DND-41 (cell line): Measurements from ENCODE around the gene MYRIP.

ENCODE experiments used
- ATAC-seq: fragments of 200-7000 bp; cut with Tn5 transposase; 3 replicates; pipeline ENCODE4 v1.9.1; 2021; ENCODE audit warnings: low read depth; ENCODE audit not compliant: insufficient read depth
- DNase-seq: peaks from one replicate; pipeline ENCODE4 v3.0.0-alpha.2; 2020
- H2AFZ ChIP-seq: 2 replicates; pipeline ENCODE4 v1.6.0; 2012; ENCODE audit warnings: low read depth, low read length
- H3K27ac ChIP-seq: 2 replicates; pipeline ENCODE4 v1.5.1; 2012; ENCODE audit warnings: low read length, inconsistent platforms
- H3K27me3 ChIP-seq: fragments of 200-600 bp; sonication (generic); 2 replicates; pipeline ENCODE4 v1.6.0; 2012; ENCODE audit warnings: low read length, mild to moderate bottlenecking, inconsistent platforms; ENCODE audit not compliant: insufficient read depth, poor library complexity
- H3K36me3 ChIP-seq: 2 replicates; pipeline ENCODE4 v1.5.1; 2012; ENCODE audit warnings: low read length, inconsistent platforms; ENCODE audit not compliant: insufficient read depth
- H3K4me1 ChIP-seq: 2 replicates; pipeline ENCODE4 v1.5.1; 2012; ENCODE audit warnings: mild to moderate bottlenecking, low read length; ENCODE audit not compliant: insufficient read depth
- H3K4me2 ChIP-seq: 2 replicates; pipeline ENCODE4 v1.6.0; 2012; ENCODE audit warnings: mild to moderate bottlenecking, moderate library complexity, low read length, inconsistent platforms; ENCODE audit not compliant: insufficient read depth
- H3K4me3 ChIP-seq, 2 experiments: fragments of 200-600 bp in 1 of 2; shearing (Covaris generic) in 1 of 2; 2 replicates each; pipeline ENCODE4 v1.5.1; 2012 to 2016; ENCODE audit warnings: inconsistent platforms in 2 of 2, low read length in 2 of 2, mild to moderate bottlenecking in 2 of 2, low read depth in 1 of 2, moderate library complexity in 1 of 2
- H3K79me2 ChIP-seq: 2 replicates; pipeline ENCODE4 v1.6.0; 2012; ENCODE audit warnings: low read length, inconsistent platforms; ENCODE audit not compliant: insufficient read depth
- H3K9ac ChIP-seq: 2 replicates; pipeline ENCODE4 v1.6.0; 2012; ENCODE audit warnings: low read depth, mild to moderate bottlenecking, inconsistent platforms, low read length, moderate library complexity
- H3K9me3 ChIP-seq: 2 replicates; pipeline ENCODE4 v1.5.1; 2012; ENCODE audit warnings: low read length, moderate library complexity, mild to moderate bottlenecking, inconsistent platforms; ENCODE audit not compliant: insufficient read depth, severe bottlenecking
- H4K20me1 ChIP-seq: 2 replicates; pipeline ENCODE4 v1.6.0; 2012; ENCODE audit warnings: low read length; ENCODE audit not compliant: insufficient read depth
- CTCF ChIP-seq: IDR thresholded peaks from 2 replicates; pipeline ENCODE4 v1.5.1; 2012; ENCODE audit warnings: borderline replicate concordance, low read length, moderate library complexity, mild to moderate bottlenecking; ENCODE audit not compliant: poor library complexity, severe bottlenecking; ENCODE audit errors: extremely low read depth
- EZH2 ChIP-seq: IDR thresholded peaks from 3 replicates; pipeline ENCODE4 v1.6.1; 2012; ENCODE audit warnings: borderline replicate concordance, low read depth, mild to moderate bottlenecking, moderate library complexity, low read length, inconsistent platforms; ENCODE audit not compliant: severe bottlenecking

MYRIP gene

GRCh38 chr3:39870706-39871105 lies 61.3 kb downstream of the MYRIP start:
- Histone ChIP-seq H3K9me3 (no peaks in the 10 kb centered on the region), H3K9ac (no peak overlapping the region), H3K4me1 (no peaks in the 10 kb centered on the region), H3K27me3 (no peaks in the 10 kb centered on the region), H4K20me1 (no peaks in the 10 kb centered on the region), H3K4me2 (no peak overlapping the region), H3K4me3 (no peak overlapping the region), H2AFZ (no peak overlapping the region), H3K36me3 (no peaks in the 10 kb centered on the region), H3K79me2 (no peaks in the 10 kb centered on the region), H3K27ac (no peak overlapping the region)
- TF ChIP-seq CTCF (no peak), EZH2 (no peak)
- DNase-seq = no peak
- ATAC-seq = no peak

GRCh38 chr3:39879581-39879980 lies 70.2 kb downstream of the MYRIP start:
- DNase-seq (no peak), ATAC-seq (no peak)
- Histone ChIP-seq H2AFZ (no peak overlapping the region), H3K4me3 (no peak overlapping the region), H3K9ac (no peak overlapping the region), H3K79me2 (no peaks in the 10 kb centered on the region), H3K9me3 (no peaks in the 10 kb centered on the region), H3K4me2 (no peak overlapping the region), H3K4me1 (no peaks in the 10 kb centered on the region), H3K27me3 (no peaks in the 10 kb centered on the region), H3K36me3 (no peaks in the 10 kb centered on the region), H3K27ac (no peak overlapping the region), H4K20me1 (no peaks in the 10 kb centered on the region)
- TF ChIP-seq EZH2 (no peak), CTCF (no peak)

GRCh38 chr3:39882111-39882510 lies 72.7 kb downstream of the MYRIP start:
- H3K36me3 ChIP-seq = no peaks in the 10 kb centered on the region
- TF ChIP-seq CTCF (no peak), EZH2 (no peak)
- no peak overlapping the region for H3K9ac ChIP-seq
- no peak overlapping the region for H3K4me3 ChIP-seq
- H4K20me1 ChIP-seq = no peaks in the 10 kb centered on the region
- no peaks in the 10 kb centered on the region for H3K9me3 ChIP-seq
- no peak overlapping the region for H3K27ac ChIP-seq
- no peaks in the 10 kb centered on the region for H3K27me3 ChIP-seq
- H3K79me2 ChIP-seq = no peaks in the 10 kb centered on the region
- H3K4me2 ChIP-seq = no peak overlapping the region
- no peaks in the 10 kb centered on the region for H3K4me1 ChIP-seq
- DNase-seq (no peak), ATAC-seq (no peak)
- no peak overlapping the region for H2AFZ ChIP-seq

- H3K79me2 ChIP-seq = no peaks in the 10 kb centered on the region
These were observed 82.7 kb downstream of the MYRIP start for GRCh38 chr3:39892068-39892467.

More at GRCh38 chr3:39892068-39892467, 82.7 kb downstream of the MYRIP start:
- H3K4me1 ChIP-seq = no peaks in the 10 kb centered on the region
- H4K20me1 ChIP-seq = no peaks in the 10 kb centered on the region
- DNase-seq (no peak), ATAC-seq (no peak)
- no peak overlapping the region for H2AFZ ChIP-seq
- no peak for TF ChIP-seq CTCF
- no peak for TF ChIP-seq EZH2
- H3K27ac ChIP-seq = no peak overlapping the region
- no peaks in the 10 kb centered on the region for H3K27me3 ChIP-seq
- H3K4me2 ChIP-seq = no peak overlapping the region
- H3K4me3 ChIP-seq = no peak overlapping the region
- H3K36me3 ChIP-seq = no peaks in the 10 kb centered on the region
- H3K9me3 ChIP-seq = no peaks in the 10 kb centered on the region
- no peak overlapping the region for H3K9ac ChIP-seq
